ENCODE results near the gene ALOXE3. TPM values are rescaled to one million over a fixed set of nuclear protein-coding genes. Genes with fewer than 3 reads are reported as not detected.

Gene ALOXE3
- total RNA-seq, 2 experiments from 2014 or later = 0.09 TPM; not detected in 1

DNA sequence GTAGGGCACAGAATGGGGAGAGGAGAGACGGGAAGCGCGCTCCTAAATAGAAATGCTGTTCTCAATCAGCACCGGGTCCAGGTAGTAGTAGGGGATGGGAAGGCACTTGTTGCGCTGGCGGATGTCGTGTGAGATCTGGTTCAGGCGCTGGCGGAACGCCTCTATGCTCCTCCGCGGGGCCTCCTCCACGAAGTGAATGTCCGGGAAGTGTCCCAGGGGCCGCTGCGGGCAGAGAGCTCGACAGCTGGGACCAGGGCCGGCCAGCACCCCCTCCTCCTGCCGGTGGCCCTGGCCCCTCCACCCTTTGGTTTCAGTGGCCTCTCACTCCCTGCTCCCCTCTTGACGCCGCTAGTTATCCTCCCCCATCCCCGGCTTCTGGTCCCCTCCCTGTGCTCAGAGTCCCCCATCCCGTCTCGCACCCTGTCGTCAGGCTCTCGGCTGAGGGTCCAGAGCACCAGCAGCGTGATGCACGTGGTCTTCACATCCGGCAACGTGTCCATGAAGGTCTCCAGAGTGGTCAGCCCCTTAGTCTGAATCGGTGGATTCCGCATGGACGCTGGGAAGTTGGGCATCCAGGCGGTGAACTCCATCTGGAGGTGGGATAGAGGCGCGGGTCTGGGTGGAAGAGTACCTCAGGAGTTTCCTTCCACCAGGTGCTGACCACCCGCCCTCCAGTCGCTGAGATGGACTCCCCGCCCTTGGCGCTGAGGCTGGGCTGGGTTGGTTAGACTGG is 45.4 kb downstream of the ALOXE3 start:
- H3K36me3 Mint-ChIP-seq (ENCODE audit: low read depth) = no peaks in the 10 kb centered on the region
- peak overlapping the region; percentile 8 for H3K27ac Mint-ChIP-seq
- intact Hi-C loops (cut with micrococcal nuclease) = no loop called here

DNA sequence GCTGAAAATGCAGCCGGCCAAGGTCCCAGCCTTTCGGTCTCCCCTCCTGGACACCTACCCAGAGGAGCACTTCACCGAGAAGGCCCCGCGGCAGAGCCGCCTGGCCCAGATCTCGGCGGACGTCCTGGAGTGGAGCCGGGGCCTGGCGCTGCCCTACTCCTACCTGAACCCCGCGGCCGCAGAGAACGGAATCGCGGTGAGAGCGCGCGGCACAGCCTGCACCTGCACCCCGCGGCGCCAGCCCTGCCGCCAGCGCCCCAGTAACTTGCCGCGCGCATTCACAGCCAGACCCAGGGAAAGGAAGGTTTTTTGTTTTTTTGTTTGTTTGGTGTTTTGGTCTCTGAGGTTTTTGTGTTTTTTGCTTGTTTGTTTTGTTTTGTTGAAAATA is 46.0 kb downstream of the ALOXE3 start:
- Mint-ChIP-seq H3K4me3 (peak overlapping the region; percentile 69), H3K9me3 (no peaks in the 10 kb centered on the region), H3K4me1 (ENCODE audit: low read depth) (peaks cover 19% of the 10 kb centered on the region), H3K27ac (peak overlapping the region; percentile 8), H3K27me3 (peaks cover 39% of the 10 kb centered on the region), H3K36me3 (ENCODE audit: low read depth) (no peaks in the 10 kb centered on the region)
- ChIA-PET CTCF (interaction anchor here (1.3 to 12.2 kb wide), 5 partner anchors 12 to 128 kb away, joined by 3 to 360 read pairs (median 110); partner anchors contain the start of genes ALOX12B and ALOXE3), POLR2A (interaction anchor here (1.3 to 4.1 kb wide), 2 partner anchors 35 to 48 kb away, joined by 3 to 16 read pairs; no protein-coding TSS in a partner anchor)
- TF ChIP-seq, protein P1, sequence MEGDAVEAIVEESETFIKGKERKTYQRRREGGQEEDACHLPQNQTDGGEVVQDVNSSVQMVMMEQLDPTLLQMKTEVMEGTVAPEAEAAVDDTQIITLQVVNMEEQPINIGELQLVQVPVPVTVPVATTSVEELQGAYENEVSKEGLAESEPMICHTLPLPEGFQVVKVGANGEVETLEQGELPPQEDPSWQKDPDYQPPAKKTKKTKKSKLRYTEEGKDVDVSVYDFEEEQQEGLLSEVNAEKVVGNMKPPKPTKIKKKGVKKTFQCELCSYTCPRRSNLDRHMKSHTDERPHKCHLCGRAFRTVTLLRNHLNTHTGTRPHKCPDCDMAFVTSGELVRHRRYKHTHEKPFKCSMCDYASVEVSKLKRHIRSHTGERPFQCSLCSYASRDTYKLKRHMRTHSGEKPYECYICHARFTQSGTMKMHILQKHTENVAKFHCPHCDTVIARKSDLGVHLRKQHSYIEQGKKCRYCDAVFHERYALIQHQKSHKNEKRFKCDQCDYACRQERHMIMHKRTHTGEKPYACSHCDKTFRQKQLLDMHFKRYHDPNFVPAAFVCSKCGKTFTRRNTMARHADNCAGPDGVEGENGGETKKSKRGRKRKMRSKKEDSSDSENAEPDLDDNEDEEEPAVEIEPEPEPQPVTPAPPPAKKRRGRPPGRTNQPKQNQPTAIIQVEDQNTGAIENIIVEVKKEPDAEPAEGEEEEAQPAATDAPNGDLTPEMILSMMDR (IDR thresholded peaks at IDR 0.05) = no peak
- DNase-seq = no peak
- no peak for ATAC-seq
- intact Hi-C loops (cut with micrococcal nuclease) = no loop called here

More for the DNA sequence above, 45.4 kb downstream of the ALOXE3 start:
- Mint-ChIP-seq H3K4me1 (ENCODE audit: low read depth) (peaks cover 19% of the 10 kb centered on the region), H3K27me3 (peaks cover 39% of the 10 kb centered on the region), H3K9me3 (no peaks in the 10 kb centered on the region), H3K4me3 (peak overlapping the region; percentile 69)
- DNase-seq = peak; percentile 47
- TF ChIP-seq, protein P1 (IDR thresholded peaks at IDR 0.05) = no peak
- peak; percentile 25 for ATAC-seq
- CTCF ChIA-PET = interaction anchor here (0.6 to 12.2 kb wide), 32 partner anchors 11 to 304 kb away, joined by 3 to 360 read pairs (median 5); partner anchors contain the start of genes ALOX12B, ALOXE3, CNTROB and CTC1
- POLR2A ChIA-PET = interaction anchor here (0.7 to 4.1 kb wide), 2 partner anchors 12 to 47 kb away, joined by 3 to 16 read pairs; no protein-coding TSS in a partner anchor

- no peak for ATAC-seq
- H3K27ac Mint-ChIP-seq = no peak overlapping the region
- peaks cover 19% of the 10 kb centered on the region for H3K4me1 Mint-ChIP-seq (ENCODE audit: low read depth)
- ChIA-PET POLR2A (interaction anchor here (0.6 to 4.1 kb wide), 4 partner anchors 36 to 384 kb away, joined by 3 to 16 read pairs (median 3); partner anchors contain the start of gene TP53), CTCF (interaction anchor here (1.4 to 12.2 kb wide), 6 partner anchors 7 to 54 kb away, joined by 4 to 360 read pairs (median 104); partner anchors contain the start of genes ALOX12B and ALOXE3)
- H3K9me3 Mint-ChIP-seq = no peaks in the 10 kb centered on the region
- no peak overlapping the region for H3K4me3 Mint-ChIP-seq
- intact Hi-C loops (cut with micrococcal nuclease) = no loop called here
- H3K27me3 Mint-ChIP-seq = peaks cover 39% of the 10 kb centered on the region
- no peaks in the 10 kb centered on the region for H3K36me3 Mint-ChIP-seq (ENCODE audit: low read depth)
- DNase-seq = no peak
- TF ChIP-seq, protein P1 (IDR thresholded peaks at IDR 0.05) = no peak
Measured at GRCh38 chr17:8071496-8071895, 46.8 kb downstream of the ALOXE3 start.

- POLR2A ChIA-PET = interaction anchor here (0.8 kb wide), 1 partner anchor 9 kb away, joined by 7 read pairs; no protein-coding TSS in a partner anchor
Measured at GRCh38 chr17:8069587-8069860, 48.8 kb downstream of the ALOXE3 start.

More at GRCh38 chr17:8069587-8069860, 48.8 kb downstream of the ALOXE3 start:
- Mint-ChIP-seq H3K4me3 (no peak overlapping the region), H3K9me3 (no peaks in the 10 kb centered on the region), H3K27me3 (peaks cover 34% of the 10 kb centered on the region), H3K27ac (no peak overlapping the region), H3K4me1 (ENCODE audit: low read depth) (peaks cover 19% of the 10 kb centered on the region), H3K36me3 (ENCODE audit: low read depth) (no peaks in the 10 kb centered on the region)
- intact Hi-C loops (cut with micrococcal nuclease) = no loop called here
- CTCF ChIA-PET = interaction anchor here (1.2 to 12.2 kb wide), 6 partner anchors 9 to 48 kb away, joined by 6 to 360 read pairs (median 104); partner anchors contain the start of genes ALOX12B and ALOXE3
- DNase-seq (no peak), ATAC-seq (no peak)
- TF ChIP-seq, protein P1 (IDR thresholded peaks at IDR 0.05) = no peak
